Mucosa of descending colon (tissue), 3 donors: ENCODE data around the gene TRANK1. TPM values are rescaled to one million over a fixed set of nuclear protein-coding genes. Genes with fewer than 3 reads are reported as not detected.

Source experiments
- ATAC-seq: fragments of 200-7000 bp; cut with Tn5 transposase; one replicate; pipeline ENCODE4 v1.9.1; 2020; ENCODE audit warnings: mild to moderate bottlenecking, moderate library complexity
- DNase-seq, 3 donors: peaks; one replicate each; pipeline ENCODE4 v3.0.0-alpha.2; 2020
- H3K36me3 ChIP-seq: fragments of 200-600 bp; one replicate; pipeline ENCODE4 v1.8.0; 2021; ENCODE audit warnings: low read depth, mild to moderate bottlenecking
- H3K4me1 ChIP-seq: fragments of 200-600 bp; one replicate; pipeline ENCODE4 v1.8.0; 2021; ENCODE audit warnings: low read depth, mild to moderate bottlenecking
- H3K4me3 ChIP-seq: fragments of 200-600 bp; one replicate; pipeline ENCODE4 v1.8.0; 2021; ENCODE audit warnings: mild to moderate bottlenecking
- H3K9me3 ChIP-seq: fragments of 200-600 bp; one replicate; pipeline ENCODE4 v1.8.0; 2021; ENCODE audit warnings: mild to moderate bottlenecking
- intact Hi-C, 2 donors: fragments of 100-400 bp; cut with DNase I in 1 of 2; cut with micrococcal nuclease in 1 of 2; formaldehyde crosslinking; loops; one replicate each; pipeline versions ENCODE4 v1.11.0 to v1.11.1; 2022; cut with DNase I, micrococcal nuclease
- total RNA-seq, 3 donors: library from RNA; stranded (reverse); fragmentation: NEBNext Ultra II Directional in 2 of 3; extraction: Animal tissue kit (Norgen Biotek cat#: 25700) in 2 of 3; gene quantifications; one replicate each; pipeline versions ENCODE4 v1.2.1 to v1.2.4, GENCODE V29; 2021 to 2023
- TF ChIP-seq, protein P1 (sequence below): fragments of 200-600 bp; IDR thresholded peaks from one replicate; pipeline ENCODE4 v1.8.0; 2022; ENCODE audit warnings: antibody characterized with exemption, mild to moderate bottlenecking
- donor health status: DM: no; HTN: no; CAD: no; lungs with moderate emphysema.
- donor health status: DM: no; HTN: no; CAD: no.
- donor health status: DM: no; HTN: yes; CAD: no.

The TRANK1 gene
- total RNA-seq, 3 donors from 2014 or later, result 78.6 to 163 (median 97.3) TPM

DNA sequence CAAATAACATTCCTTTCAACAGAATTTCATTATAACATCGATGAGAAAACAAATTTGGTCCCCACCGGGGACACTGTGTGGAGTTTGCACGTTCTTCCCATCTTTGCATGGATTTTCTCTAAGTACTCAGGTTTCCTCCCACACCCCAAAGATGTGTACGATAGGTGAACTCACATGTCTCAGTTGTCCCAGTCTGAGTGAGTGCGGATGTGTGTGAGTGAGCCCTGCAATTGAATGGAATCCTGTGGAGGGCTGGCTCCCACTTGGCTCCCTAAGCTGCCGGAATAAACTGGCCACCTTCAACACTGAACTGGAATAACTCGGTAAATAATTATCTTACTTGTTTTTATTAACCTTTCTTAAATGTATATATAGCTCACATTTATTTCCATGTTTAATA, 77.0 kb downstream of the TRANK1 start:
- no peaks in the 10 kb centered on the region for H3K36me3 ChIP-seq
- intact Hi-C loops, result loop anchor here (5.0 to 10.0 kb wide), 2 partner anchors 133 to 141 kb away; no protein-coding TSS in a partner anchor
- no peaks in the 10 kb centered on the region for H3K9me3 ChIP-seq
- no peak overlapping the region for H3K4me3 ChIP-seq
- TF ChIP-seq, protein P1, sequence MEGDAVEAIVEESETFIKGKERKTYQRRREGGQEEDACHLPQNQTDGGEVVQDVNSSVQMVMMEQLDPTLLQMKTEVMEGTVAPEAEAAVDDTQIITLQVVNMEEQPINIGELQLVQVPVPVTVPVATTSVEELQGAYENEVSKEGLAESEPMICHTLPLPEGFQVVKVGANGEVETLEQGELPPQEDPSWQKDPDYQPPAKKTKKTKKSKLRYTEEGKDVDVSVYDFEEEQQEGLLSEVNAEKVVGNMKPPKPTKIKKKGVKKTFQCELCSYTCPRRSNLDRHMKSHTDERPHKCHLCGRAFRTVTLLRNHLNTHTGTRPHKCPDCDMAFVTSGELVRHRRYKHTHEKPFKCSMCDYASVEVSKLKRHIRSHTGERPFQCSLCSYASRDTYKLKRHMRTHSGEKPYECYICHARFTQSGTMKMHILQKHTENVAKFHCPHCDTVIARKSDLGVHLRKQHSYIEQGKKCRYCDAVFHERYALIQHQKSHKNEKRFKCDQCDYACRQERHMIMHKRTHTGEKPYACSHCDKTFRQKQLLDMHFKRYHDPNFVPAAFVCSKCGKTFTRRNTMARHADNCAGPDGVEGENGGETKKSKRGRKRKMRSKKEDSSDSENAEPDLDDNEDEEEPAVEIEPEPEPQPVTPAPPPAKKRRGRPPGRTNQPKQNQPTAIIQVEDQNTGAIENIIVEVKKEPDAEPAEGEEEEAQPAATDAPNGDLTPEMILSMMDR, result no peak
- no peaks in the 10 kb centered on the region for H3K4me1 ChIP-seq
- DNase-seq (no peak), ATAC-seq (no peak)

DNA sequence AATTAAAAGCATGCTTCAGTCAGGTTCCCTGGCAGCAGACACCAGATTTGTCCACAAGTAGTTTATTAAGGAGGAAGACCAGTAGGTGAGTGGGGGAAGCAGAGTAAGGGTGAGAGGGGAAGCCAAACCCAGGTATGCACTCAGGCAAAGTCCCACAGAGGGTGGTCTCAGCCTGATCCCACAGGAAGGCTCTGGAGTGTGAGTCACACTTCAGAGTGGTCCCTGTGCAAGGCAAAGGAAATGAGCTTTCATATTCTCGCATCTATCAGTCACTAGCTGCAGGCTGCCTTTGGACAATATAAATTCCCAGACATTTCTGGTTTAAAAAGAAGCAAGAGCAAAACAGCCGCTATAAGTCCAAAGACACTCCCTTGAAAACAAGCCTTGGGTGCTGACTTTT, 78.5 kb downstream of the TRANK1 start:
- no peaks in the 10 kb centered on the region for H3K4me1 ChIP-seq
- TF ChIP-seq, protein P1, result no peak
- no peak overlapping the region for H3K4me3 ChIP-seq
- H3K36me3 ChIP-seq, result no peaks in the 10 kb centered on the region
- no peaks in the 10 kb centered on the region for H3K9me3 ChIP-seq
- no peak for DNase-seq
- intact Hi-C loops, result loop anchor here (5.0 to 10.0 kb wide), 2 partner anchors 132 to 139 kb away; no protein-coding TSS in a partner anchor
- ATAC-seq, result no peak

- Histone ChIP-seq H3K36me3 (no peaks in the 10 kb centered on the region), H3K4me3 (no peak overlapping the region), H3K9me3 (no peaks in the 10 kb centered on the region), H3K4me1 (no peaks in the 10 kb centered on the region)
- no peak for DNase-seq
- ATAC-seq, result no peak
- intact Hi-C loops, result loop anchor here (5.0 to 10.0 kb wide), 2 partner anchors 130 to 137 kb away; no protein-coding TSS in a partner anchor
- TF ChIP-seq, protein P1, result no peak
Observed at GRCh38 chr3:36864180-36865053, 80.4 kb downstream of the TRANK1 start.

GRCh38 chr3:36862076-36862755, 82.6 kb downstream of the TRANK1 start:
- Histone ChIP-seq H3K36me3 (no peaks in the 10 kb centered on the region), H3K4me1 (no peaks in the 10 kb centered on the region), H3K4me3 (no peak overlapping the region), H3K9me3 (no peaks in the 10 kb centered on the region)
- ATAC-seq (no peak), DNase-seq (no peak)
- intact Hi-C loops, result loop anchor here in 1 of 2 donors (10.0 kb wide), 1 partner anchor 127 kb away; no protein-coding TSS in a partner anchor
- TF ChIP-seq, protein P1, result no peak

- Histone ChIP-seq H3K9me3 (no peaks in the 10 kb centered on the region), H3K36me3 (no peaks in the 10 kb centered on the region), H3K4me3 (no peak overlapping the region), H3K4me1 (no peaks in the 10 kb centered on the region)
- intact Hi-C loops, result no loop called here
- ATAC-seq (no peak), DNase-seq (no peak)
- TF ChIP-seq, protein P1, result no peak
Observed at GRCh38 chr3:36859494-36859893, 85.4 kb downstream of the TRANK1 start.
